Measurements from ENCODE around the gene TRIP10.

Gene TRIP10

DNA sequence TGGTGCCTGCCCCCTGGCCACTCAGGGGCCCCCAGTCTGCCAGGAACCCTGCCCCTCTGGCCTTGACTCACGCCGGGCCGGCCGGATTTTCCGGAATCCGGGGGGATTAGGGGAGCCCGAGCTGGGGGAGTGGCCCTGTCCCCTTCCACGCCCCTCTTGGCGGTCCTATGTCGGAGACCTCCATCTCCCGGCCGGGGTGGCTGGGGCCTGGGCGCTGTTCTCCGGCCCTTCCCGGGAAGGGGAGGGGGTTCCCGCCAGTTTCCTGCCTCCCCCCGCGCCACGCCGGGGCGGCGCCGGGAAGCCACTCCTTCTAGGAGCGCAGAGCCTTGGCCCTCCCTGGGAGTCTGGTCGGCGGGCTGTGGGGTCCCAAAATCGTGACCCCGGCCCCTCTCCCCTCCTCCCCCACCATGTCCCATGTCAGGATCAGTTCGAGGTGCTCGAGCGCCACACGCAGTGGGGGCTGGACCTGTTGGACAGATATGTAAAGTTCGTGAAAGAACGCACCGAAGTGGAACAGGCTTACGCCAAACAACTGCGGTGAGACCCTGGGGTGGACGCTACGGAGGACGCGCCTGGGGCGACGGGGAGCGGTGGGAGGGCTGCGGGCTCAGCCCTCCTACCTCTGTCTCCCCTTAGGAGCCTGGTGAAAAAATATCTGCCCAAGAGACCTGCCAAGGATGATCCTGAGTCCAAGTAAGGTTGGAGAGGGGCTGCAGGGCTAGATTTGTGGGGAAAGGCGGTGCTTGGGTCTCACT lies 1.3 kb downstream of the TRIP10 start:
- TF ChIP-seq, protein P1, sequence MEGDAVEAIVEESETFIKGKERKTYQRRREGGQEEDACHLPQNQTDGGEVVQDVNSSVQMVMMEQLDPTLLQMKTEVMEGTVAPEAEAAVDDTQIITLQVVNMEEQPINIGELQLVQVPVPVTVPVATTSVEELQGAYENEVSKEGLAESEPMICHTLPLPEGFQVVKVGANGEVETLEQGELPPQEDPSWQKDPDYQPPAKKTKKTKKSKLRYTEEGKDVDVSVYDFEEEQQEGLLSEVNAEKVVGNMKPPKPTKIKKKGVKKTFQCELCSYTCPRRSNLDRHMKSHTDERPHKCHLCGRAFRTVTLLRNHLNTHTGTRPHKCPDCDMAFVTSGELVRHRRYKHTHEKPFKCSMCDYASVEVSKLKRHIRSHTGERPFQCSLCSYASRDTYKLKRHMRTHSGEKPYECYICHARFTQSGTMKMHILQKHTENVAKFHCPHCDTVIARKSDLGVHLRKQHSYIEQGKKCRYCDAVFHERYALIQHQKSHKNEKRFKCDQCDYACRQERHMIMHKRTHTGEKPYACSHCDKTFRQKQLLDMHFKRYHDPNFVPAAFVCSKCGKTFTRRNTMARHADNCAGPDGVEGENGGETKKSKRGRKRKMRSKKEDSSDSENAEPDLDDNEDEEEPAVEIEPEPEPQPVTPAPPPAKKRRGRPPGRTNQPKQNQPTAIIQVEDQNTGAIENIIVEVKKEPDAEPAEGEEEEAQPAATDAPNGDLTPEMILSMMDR (conservative IDR thresholded peaks at IDR 0.05; ENCODE audit: low read depth, low read length), result no peak
- no peak overlapping the region for H3K4me3 ChIP-seq (IDR thresholded peaks at IDR 0.05; ENCODE audit: insufficient read depth, low read depth, low read length)
- no peak overlapping the region for H3K27ac ChIP-seq
- peaks cover 29% of the 10 kb centered on the region for H3K4me1 ChIP-seq (ENCODE audit: low read depth, poor library complexity, severe bottlenecking)
- peak overlapping the region; percentile 96 for H3K4me2 ChIP-seq
- no peaks in the 10 kb centered on the region for H3K27me3 ChIP-seq (ENCODE audit: insufficient read depth, low read depth)
- no peaks in the 10 kb centered on the region for H4K20me1 ChIP-seq (ENCODE audit: insufficient read depth)
- no peaks in the 10 kb centered on the region for H3K36me3 ChIP-seq (ENCODE audit: insufficient read depth)
- peaks cover 3% of the 10 kb centered on the region; the same call in 1 of the 2 replicates for H3K79me2 ChIP-seq (ENCODE audit: insufficient read depth, low read depth)
- H2AFZ ChIP-seq (ENCODE audit: low read depth), result peak overlapping the region; percentile 49
- peak overlapping the region; percentile 62; the same call in 1 of the 2 replicates for H3K9ac ChIP-seq

DNA sequence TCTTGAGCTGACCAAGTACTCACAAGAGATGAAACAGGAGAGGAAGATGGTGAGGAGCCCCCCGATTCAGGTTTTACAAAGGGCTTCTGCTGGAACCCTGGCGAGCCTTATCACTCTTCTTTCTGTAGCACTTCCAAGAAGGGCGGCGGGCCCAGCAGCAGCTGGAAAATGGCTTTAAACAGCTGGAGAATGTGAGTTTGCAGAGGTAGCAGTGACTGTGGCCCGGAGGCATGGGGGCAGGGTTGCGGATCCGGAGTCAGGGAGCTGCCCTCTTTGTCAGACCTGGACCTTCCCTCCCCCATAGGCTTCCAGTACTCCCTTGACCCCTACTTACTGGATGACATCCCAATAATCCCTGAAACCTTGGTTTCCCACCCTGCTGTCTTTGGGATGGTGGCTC lies 3.6 kb downstream of the TRIP10 start:
- peaks cover 3% of the 10 kb centered on the region; the same call in 1 of the 2 replicates for H3K79me2 ChIP-seq (ENCODE audit: insufficient read depth, low read depth)

DNA sequence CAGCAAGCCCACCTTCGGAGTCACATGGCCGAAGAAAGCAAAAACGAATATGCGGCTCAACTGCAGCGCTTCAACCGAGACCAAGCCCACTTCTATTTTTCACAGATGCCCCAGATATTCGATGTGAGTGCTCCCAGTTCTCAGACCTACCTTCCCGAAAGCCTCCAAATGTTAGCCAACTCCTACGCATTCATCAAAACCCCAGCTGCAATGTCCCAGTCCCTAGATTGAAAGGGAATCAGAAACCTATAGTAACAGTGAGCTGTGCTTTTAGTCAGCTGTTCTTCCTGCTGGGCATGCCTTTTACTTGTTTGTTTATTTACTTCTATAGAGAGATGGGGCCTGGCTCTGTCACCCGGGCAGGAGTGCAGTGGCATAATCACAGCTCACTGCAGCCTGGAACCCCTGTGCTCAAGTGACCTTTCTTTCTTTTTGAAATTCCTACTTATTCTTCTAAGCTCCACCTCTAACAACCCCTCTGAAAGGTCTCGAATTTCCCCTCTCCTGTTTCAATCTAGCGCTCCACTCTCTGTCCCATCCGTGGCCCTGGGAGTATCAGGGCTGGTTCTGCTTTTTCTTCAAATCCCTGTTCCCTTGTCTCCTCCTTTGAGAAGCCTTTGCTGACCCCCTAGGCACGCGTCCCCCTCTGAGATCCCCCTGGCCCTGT lies 4.4 kb downstream of the TRIP10 start:
- TF ChIP-seq, protein P1 (conservative IDR thresholded peaks at IDR 0.05; ENCODE audit: low read depth, low read length), result no peak
- no peak overlapping the region for H3K27ac ChIP-seq
- 0 out of 2 replicates have a peak, but pooled peaks cover 4% of the 10 kb centered on the region for H3K36me3 ChIP-seq (ENCODE audit: insufficient read depth)
- H3K9ac ChIP-seq, result no peak overlapping the region
- H4K20me1 ChIP-seq (ENCODE audit: insufficient read depth), result no peaks in the 10 kb centered on the region
- no peaks in the 10 kb centered on the region for H3K27me3 ChIP-seq (ENCODE audit: insufficient read depth, low read depth)
- H3K79me2 ChIP-seq (ENCODE audit: insufficient read depth, low read depth), result peaks cover 3% of the 10 kb centered on the region; the same call in 1 of the 2 replicates
- no peak overlapping the region for H2AFZ ChIP-seq (ENCODE audit: low read depth)
- no peak overlapping the region for H3K4me2 ChIP-seq
- H3K4me1 ChIP-seq (ENCODE audit: low read depth, poor library complexity, severe bottlenecking), result peaks cover 13% of the 10 kb centered on the region
- H3K4me3 ChIP-seq (IDR thresholded peaks at IDR 0.05; ENCODE audit: insufficient read depth, low read depth, low read length), result no peak overlapping the region

More for the DNA sequence above, 3.6 kb downstream of the TRIP10 start:
- TF ChIP-seq, protein P1 (conservative IDR thresholded peaks at IDR 0.05; ENCODE audit: low read depth, low read length), result no peak
- Histone ChIP-seq H4K20me1 (ENCODE audit: insufficient read depth) (no peaks in the 10 kb centered on the region), H3K4me2 (no peak overlapping the region), H2AFZ (ENCODE audit: low read depth) (no peak overlapping the region), H3K27ac (no peak overlapping the region), H3K4me3 (IDR thresholded peaks at IDR 0.05; ENCODE audit: insufficient read depth, low read depth, low read length) (no peak overlapping the region), H3K36me3 (ENCODE audit: insufficient read depth) (0 out of 2 replicates have a peak, but pooled peaks cover 4% of the 10 kb centered on the region), H3K9ac (no peak overlapping the region), H3K27me3 (ENCODE audit: insufficient read depth, low read depth) (no peaks in the 10 kb centered on the region), H3K4me1 (ENCODE audit: low read depth, poor library complexity, severe bottlenecking) (peaks cover 21% of the 10 kb centered on the region)

DNA sequence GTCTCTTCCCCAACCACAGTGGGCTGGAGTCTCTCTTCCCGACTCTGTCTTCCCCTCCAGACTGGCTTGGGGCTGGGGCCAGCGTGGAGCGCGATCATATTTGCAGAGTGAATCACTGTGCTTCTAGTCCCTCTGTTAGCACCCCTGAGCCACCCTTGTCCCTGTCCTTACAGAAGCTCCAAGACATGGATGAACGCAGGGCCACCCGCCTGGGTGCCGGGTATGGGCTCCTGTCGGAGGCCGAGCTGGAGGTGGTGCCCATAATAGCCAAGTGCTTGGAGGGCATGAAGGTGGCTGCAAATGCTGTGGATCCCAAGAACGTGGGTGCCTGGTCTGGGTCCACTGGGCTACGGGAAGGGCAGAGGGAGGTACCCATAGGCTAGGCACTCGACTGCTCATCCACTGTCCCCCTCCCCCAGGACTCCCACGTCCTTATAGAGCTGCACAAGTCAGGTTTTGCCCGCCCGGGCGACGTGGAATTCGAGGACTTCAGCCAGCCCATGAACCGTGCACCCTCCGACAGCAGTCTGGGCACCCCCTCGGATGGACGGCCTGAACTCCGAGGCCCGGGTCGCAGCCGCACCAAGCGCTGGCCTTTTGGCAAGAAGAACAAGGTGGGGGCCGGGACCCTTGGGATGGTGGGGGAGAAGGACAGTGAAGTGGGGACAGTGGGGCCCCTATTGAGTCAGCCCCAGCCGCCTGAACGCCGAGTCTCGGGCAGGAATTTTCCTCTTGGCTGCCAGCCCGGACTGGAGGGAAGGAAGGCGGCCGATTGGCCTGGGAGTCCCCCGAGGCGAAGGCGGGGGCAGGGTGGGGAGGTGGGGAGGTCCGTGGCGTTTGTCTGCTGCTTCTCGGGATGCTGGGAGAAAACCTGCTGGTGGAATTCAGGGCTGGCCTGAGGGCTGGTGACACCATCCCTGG lies 5.2 kb downstream of the TRIP10 start:
- no peak overlapping the region for H3K4me3 ChIP-seq (IDR thresholded peaks at IDR 0.05; ENCODE audit: insufficient read depth, low read depth, low read length)
- H3K4me1 ChIP-seq (ENCODE audit: low read depth, poor library complexity, severe bottlenecking), result peaks cover 9% of the 10 kb centered on the region
- H3K9ac ChIP-seq, result no peak overlapping the region
- TF ChIP-seq, protein P1 (conservative IDR thresholded peaks at IDR 0.05; ENCODE audit: low read depth, low read length), result no peak
- no peak overlapping the region for H3K27ac ChIP-seq
- H3K36me3 ChIP-seq (ENCODE audit: insufficient read depth), result 0 out of 2 replicates have a peak, but pooled peaks cover 4% of the 10 kb centered on the region
- no peaks in the 10 kb centered on the region for H3K27me3 ChIP-seq (ENCODE audit: insufficient read depth, low read depth)
- H3K79me2 ChIP-seq (ENCODE audit: insufficient read depth, low read depth), result peaks cover 3% of the 10 kb centered on the region; the same call in 1 of the 2 replicates
- no peak overlapping the region for H3K4me2 ChIP-seq
- no peak overlapping the region for H2AFZ ChIP-seq (ENCODE audit: low read depth)
- H4K20me1 ChIP-seq (ENCODE audit: insufficient read depth), result no peaks in the 10 kb centered on the region

All from KMS-11 (cell line).